HepG2 (cell line): ENCODE results near the gene TERB2. TPM values are rescaled to one million over a fixed set of nuclear protein-coding genes. Genes with fewer than 3 reads are reported as not detected.
"Not testable (repeated sequence)": the region's sequence is repeated elsewhere in the genome, so short reads cannot be mapped to it uniquely, and the experiment has no call there.

Source experiments
- ATAC-seq: fragments of 200-7000 bp; cut with Tn5 transposase; 3 replicates; pipeline ENCODE4 v1.9.1; 2020; ENCODE audit warnings: mild to moderate bottlenecking, moderate library complexity
- BruUV-seq: library from RNA; stranded (reverse); fragments of 400-500 nt; replicated peaks from 2 replicates; lab custom pipeline; 2021; lab: Mats Ljungman, UMichigan
- CTCF ChIA-PET: fragments of 300-600 bp; formaldehyde crosslinking; extraction: SDS; loops from one replicate; lab custom pipeline; 2021; ENCODE audit warnings: low total read pairs, inconsistent platforms, low intra/inter-chr PET ratio; lab: Yijun Ruan, JAX
- POLR2A ChIA-PET: fragments of 350-600 bp; sonication (Branson Sonifier 250); formaldehyde crosslinking; loops from one replicate; lab custom pipeline; 2020; ENCODE audit warnings: antibody characterized with exemption, inconsistent platforms; lab: Yijun Ruan, JAX
- DNase-seq: peaks from one replicate; pipeline ENCODE4 v3.0.0-alpha.2; 2015; ENCODE audit warnings: low spot score
- FAIRE-seq: peaks from 3 replicates; lab custom pipeline; 2011; peaks lifted over from hg19 to GRCh38; lab: Jason Lieb, UNC
- H2AFZ ChIP-seq: one replicate; pipeline ENCODE4 v1.6.1; 2011; ENCODE audit warnings: low read length, inconsistent platforms
- H3K27ac ChIP-seq: fragments of 300-600 bp; 3 replicates; pipeline ENCODE4 v1.8.0; 2011; ENCODE audit warnings: mixed run types, mild to moderate bottlenecking, mixed read lengths, low read length, inconsistent platforms; ENCODE audit not compliant: insufficient read depth; ENCODE audit errors: extremely low read length
- H3K27me3 ChIP-seq, 2 experiments: fragments of 200-600 bp in 1 of 2; 2 replicates in 1 of 2; 3 replicates in 1 of 2; pipeline versions ENCODE4 v1.6.0 to v1.8.0; 2011; ENCODE audit warnings: low read length in 2 of 2, mild to moderate bottlenecking in 2 of 2, moderate library complexity in 2 of 2, inconsistent platforms in 1 of 2; ENCODE audit not compliant: insufficient read depth in 2 of 2, control insufficient read depth in 1 of 2
- H3K36me3 ChIP-seq, 2 experiments: fragments of 200-600 bp in 1 of 2; replicated peaks in 1 of 2; 2 replicates in 1 of 2; 3 replicates in 1 of 2; pipeline versions ENCODE4 v1.5.1 to v1.8.0; 2011; ENCODE audit warnings: low read length in 2 of 2, inconsistent platforms in 1 of 2; ENCODE audit not compliant: insufficient read depth in 2 of 2, control insufficient read depth in 1 of 2
- H3K4me1 ChIP-seq: 2 replicates; pipeline ENCODE4 v1.5.1; 2012; ENCODE audit warnings: low read length, inconsistent platforms; ENCODE audit not compliant: insufficient read depth
- H3K4me2 ChIP-seq: 2 replicates; pipeline ENCODE4 v1.6.0; 2011; ENCODE audit warnings: low read depth, low read length, inconsistent platforms
- H3K4me3 ChIP-seq, 3 experiments: fragments of 200-600 bp in 1 of 3; sonication (generic), shearing (Covaris generic) in 1 of 3; replicated peaks in 1 of 3; 2 replicates each; pipeline ENCODE4 v1.5.1; 2011 to 2016; ENCODE audit warnings: low read length in 3 of 3, inconsistent platforms in 2 of 3, low read depth in 2 of 3, mild to moderate bottlenecking in 2 of 3, control low read depth in 1 of 3, mixed read lengths in 1 of 3; ENCODE audit not compliant: insufficient read depth in 1 of 3
- H3K79me2 ChIP-seq: one replicate; pipeline ENCODE4 v1.6.1; 2011; ENCODE audit warnings: low read length, inconsistent platforms; ENCODE audit not compliant: insufficient read depth
- H3K9ac ChIP-seq: 2 replicates; pipeline ENCODE4 v1.6.0; 2011; ENCODE audit warnings: mild to moderate bottlenecking, low read depth, low read length, inconsistent platforms; ENCODE audit not compliant: insufficient read depth
- H3K9me3 ChIP-seq: 2 replicates; pipeline ENCODE4 v1.5.1; 2012; ENCODE audit warnings: mild to moderate bottlenecking, low read length
- H4K20me1 ChIP-seq: 2 replicates; pipeline ENCODE4 v1.6.0; 2011; ENCODE audit warnings: inconsistent platforms, mild to moderate bottlenecking, low read length, moderate library complexity; ENCODE audit not compliant: insufficient read depth
- ATF7 ChIP-seq, 2 experiments: fragments of 450-650 bp in 1 of 2; sonication (generic) in 1 of 2; formaldehyde crosslinking in 1 of 2; IDR thresholded peaks; 2 replicates each; pipeline versions ENCODE4 v1.4.0 to v1.6.1; 2016 to 2020; ENCODE audit warnings: antibody characterized with exemption in 1 of 2, mild to moderate bottlenecking in 1 of 2, missing genetic modification reagents in 1 of 2
- GATAD1 ChIP-seq: IDR thresholded peaks from 2 replicates; pipeline ENCODE4 v1.6.1; 2016; ENCODE audit warnings: missing genetic modification reagents, missing compliant biosample characterization
- KAT8 ChIP-seq: IDR thresholded peaks from 2 replicates; pipeline ENCODE4 v1.6.1; 2016; ENCODE audit warnings: missing genetic modification reagents, missing compliant biosample characterization
- POLR2G ChIP-seq: fragments of 200-400 bp; formaldehyde crosslinking; IDR thresholded peaks from 2 replicates; pipeline ENCODE4 v1.6.1; 2018; ENCODE audit warnings: mild to moderate bottlenecking, low read depth, low read length, moderate library complexity
- WGBS: methylation state at CpG from one replicate; pipeline ENCODE4 v1.1.6; 2017; ENCODE audit warnings: low lambda C conversion rate; 5-methylcytosine and 5-hydroxymethylcytosine counted together
- in situ Hi-C: cut with HindIII; loops from 2 replicates; pipeline ENCODE4 v1.10.0; 2017; ENCODE audit warnings: low pct_unique_long_range_greater_than_20kb; ENCODE audit not compliant: extremely low pct_ligation_motif_present
- intact Hi-C: fragments of 100-400 bp; cut with micrococcal nuclease; formaldehyde crosslinking; loops from one replicate; pipeline ENCODE4 v1.10.0; 2022; ENCODE audit not compliant: unreplicated experiment
- polyA plus RNA-seq, 8 experiments: library from polyadenylated mRNA; depleted of rRNA in 3 of 8; stranded (reverse) in 7 of 8; unstranded in 1 of 8; fragments of >200 nt; fragmentation: Illumina TruSeq in 4 of 8; extraction: Trizol in 4 of 8; gene quantifications; 2 replicates each; pipeline versions ENCODE4 v1.2.1 to v1.2.3, GENCODE V29; 2011 to 2016; ENCODE audit warnings: low read depth in 4 of 8, missing spikeins in 1 of 8, mixed read lengths in 1 of 8; ENCODE audit not compliant: insufficient read depth in 1 of 8
- total RNA-seq, 5 experiments: library from RNA; depleted of rRNA; stranded (reverse); fragments of >200 nt; fragmentation: Illumina TruSeq; extraction: Trizol; gene quantifications; 2 replicates each; pipeline ENCODE4 v1.2.3, GENCODE V29; 2016; ENCODE audit warnings: low read depth in 1 of 5
- TF ChIP-seq, protein P1 (sequence below): IDR thresholded peaks from 2 replicates; pipeline ENCODE4 v1.6.1; 2012; ENCODE audit warnings: low read depth, low read length, improper control_type of control experiment
- TF ChIP-seq, protein P2 (sequence below): sonication (generic); formaldehyde crosslinking; IDR thresholded peaks from 2 replicates; pipeline ENCODE4 v1.4.0; 2020; ENCODE audit warnings: missing genetic modification reagents, borderline replicate concordance

TERB2 gene
- total and polyA plus RNA-seq, 2 of the 13 experiments (the other 11 are each of a cell fraction or from before 2014, with no cell fraction given) = not detected

DNA sequence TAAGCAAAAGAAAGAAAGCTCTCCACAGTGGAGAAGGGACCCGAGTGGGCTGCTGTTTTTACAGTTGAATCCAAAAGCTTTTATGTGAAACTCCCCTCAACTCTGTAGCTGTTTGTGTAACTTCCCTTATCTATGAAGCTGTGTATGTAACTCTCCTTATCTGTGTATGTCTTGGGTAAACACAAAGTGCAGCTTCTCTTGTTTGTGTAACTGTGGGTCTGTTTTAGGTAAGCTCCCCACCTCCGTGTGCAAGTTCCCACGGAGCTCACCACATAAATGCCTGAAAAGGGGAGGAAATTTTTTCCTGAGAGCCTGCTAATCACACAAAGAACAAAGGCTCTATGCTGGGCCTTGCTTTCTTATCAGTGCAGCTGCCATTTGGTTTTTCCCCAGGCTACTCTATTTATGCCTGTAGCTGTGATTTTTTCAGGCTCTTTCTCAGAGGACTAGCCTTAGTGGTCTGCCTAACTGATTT lies 43.5 kb upstream of the TERB2 start (continued):
- TF ChIP-seq, protein P1, sequence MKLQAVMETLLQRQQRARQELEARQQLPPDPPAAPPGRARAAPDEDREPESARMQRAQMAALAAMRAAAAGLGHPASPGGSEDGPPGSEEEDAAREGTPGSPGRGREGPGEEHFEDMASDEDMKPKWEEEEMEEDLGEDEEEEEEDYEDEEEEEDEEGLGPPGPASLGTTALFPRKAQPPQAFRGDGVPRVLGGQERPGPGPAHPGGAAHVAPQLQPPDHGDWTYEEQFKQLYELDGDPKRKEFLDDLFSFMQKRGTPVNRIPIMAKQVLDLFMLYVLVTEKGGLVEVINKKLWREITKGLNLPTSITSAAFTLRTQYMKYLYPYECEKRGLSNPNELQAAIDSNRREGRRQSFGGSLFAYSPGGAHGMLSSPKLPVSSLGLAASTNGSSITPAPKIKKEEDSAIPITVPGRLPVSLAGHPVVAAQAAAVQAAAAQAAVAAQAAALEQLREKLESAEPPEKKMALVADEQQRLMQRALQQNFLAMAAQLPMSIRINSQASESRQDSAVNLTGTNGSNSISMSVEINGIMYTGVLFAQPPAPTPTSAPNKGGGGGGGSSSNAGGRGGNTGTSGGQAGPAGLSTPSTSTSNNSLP = peak; percentile 20; the same call in 1 of the 2 replicates

DNA sequence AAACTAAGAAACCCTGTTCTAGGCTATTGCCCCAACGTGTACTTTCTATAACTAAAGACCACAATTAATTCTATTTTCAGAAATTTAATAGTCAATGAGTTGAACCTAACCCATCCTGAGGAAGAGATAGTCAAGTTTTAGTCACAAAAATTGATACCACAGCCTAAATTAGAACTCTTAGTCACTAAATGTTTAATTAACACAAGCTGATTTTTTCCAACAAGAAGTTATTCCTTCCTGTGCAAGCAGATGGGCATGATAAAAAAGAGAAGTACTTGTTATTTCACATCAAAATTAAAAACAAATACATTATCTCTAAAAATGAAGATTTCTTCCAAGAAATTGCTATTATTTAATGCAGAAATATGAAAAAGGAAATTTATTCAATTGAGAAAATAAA lies 38.4 kb upstream of the TERB2 start:
- Histone ChIP-seq H3K27ac (no peak overlapping the region), H3K9ac (no peak overlapping the region), H3K9me3 (no peaks in the 10 kb centered on the region), H3K4me1 (peaks cover 13% of the 10 kb centered on the region), H4K20me1 (no peaks in the 10 kb centered on the region), H3K36me3 (no peaks in the 10 kb centered on the region), H3K4me2 (no peak overlapping the region), H3K79me2 (no peaks in the 10 kb centered on the region), H3K4me3 (no peak overlapping the region), H2AFZ (no peak overlapping the region), H3K27me3 (no peaks in the 10 kb centered on the region)
- 13% methylated on average over 1 of the region's 1 CpG for WGBS
- BruUV-seq = no TSS peak
- in situ Hi-C loops = loop anchor here (25.0 kb wide), 1 partner anchor 331 kb away; no protein-coding TSS in a partner anchor
- ATAC-seq (no peak), FAIRE-seq (no peak), DNase-seq (no peak)
- POLR2A ChIA-PET = no interaction called here
- TF ChIP-seq ATF7 (IDR thresholded peaks at IDR 0.05) (no peak), ATF7 (CRISPR knock-in tag; IDR thresholded peaks at IDR 0.05) (no peak), POLR2G (no peak), KAT8 (CRISPR knock-in tag) (no peak), GATAD1 (no peak)
- TF ChIP-seq, protein P2, sequence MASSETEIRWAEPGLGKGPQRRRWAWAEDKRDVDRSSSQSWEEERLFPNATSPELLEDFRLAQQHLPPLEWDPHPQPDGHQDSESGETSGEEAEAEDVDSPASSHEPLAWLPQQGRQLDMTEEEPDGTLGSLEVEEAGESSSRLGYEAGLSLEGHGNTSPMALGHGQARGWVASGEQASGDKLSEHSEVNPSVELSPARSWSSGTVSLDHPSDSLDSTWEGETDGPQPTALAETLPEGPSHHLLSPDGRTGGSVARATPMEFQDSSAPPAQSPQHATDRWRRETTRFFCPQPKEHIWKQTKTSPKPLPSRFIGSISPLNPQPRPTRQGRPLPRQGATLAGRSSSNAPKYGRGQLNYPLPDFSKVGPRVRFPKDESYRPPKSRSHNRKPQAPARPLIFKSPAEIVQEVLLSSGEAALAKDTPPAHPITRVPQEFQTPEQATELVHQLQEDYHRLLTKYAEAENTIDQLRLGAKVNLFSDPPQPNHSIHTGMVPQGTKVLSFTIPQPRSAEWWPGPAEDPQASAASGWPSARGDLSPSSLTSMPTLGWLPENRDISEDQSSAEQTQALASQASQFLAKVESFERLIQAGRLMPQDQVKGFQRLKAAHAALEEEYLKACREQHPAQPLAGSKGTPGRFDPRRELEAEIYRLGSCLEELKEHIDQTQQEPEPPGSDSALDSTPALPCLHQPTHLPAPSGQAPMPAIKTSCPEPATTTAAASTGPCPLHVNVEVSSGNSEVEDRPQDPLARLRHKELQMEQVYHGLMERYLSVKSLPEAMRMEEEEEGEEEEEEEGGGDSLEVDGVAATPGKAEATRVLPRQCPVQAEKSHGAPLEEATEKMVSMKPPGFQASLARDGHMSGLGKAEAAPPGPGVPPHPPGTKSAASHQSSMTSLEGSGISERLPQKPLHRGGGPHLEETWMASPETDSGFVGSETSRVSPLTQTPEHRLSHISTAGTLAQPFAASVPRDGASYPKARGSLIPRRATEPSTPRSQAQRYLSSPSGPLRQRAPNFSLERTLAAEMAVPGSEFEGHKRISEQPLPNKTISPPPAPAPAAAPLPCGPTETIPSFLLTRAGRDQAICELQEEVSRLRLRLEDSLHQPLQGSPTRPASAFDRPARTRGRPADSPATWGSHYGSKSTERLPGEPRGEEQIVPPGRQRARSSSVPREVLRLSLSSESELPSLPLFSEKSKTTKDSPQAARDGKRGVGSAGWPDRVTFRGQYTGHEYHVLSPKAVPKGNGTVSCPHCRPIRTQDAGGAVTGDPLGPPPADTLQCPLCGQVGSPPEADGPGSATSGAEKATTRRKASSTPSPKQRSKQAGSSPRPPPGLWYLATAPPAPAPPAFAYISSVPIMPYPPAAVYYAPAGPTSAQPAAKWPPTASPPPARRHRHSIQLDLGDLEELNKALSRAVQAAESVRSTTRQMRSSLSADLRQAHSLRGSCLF = no peak
- CTCF ChIA-PET = no interaction called here
- intact Hi-C loops = no loop called here

DNA sequence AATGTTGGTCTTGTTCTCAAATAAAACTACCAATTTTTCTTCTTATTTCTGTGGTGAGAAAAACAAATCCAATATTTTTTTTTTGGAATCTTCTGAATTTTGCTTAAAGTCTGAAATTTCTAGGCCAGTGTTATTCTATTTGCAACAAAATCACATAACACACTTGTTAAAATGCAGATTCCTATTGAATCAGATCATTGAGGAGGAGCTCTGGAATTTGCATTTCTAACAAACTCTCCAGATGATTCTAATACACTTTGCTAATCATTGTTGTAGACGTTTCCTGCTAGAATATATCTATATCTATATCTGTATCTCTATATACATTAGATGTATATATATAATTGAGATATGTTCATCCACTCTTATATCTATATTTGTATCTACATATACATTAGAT lies 27.8 kb upstream of the TERB2 start:
- H3K27me3 ChIP-seq, POLR2A ChIA-PET, H3K9me3 ChIP-seq, H3K4me1 ChIP-seq, H3K27ac ChIP-seq, in situ Hi-C loops, intact Hi-C loops, CTCF ChIA-PET, H3K79me2 ChIP-seq, FAIRE-seq, H3K4me3 ChIP-seq, H4K20me1 ChIP-seq, ATAC-seq, H3K36me3 ChIP-seq, H3K9ac ChIP-seq, BruUV-seq, H3K4me2 ChIP-seq, H2AFZ ChIP-seq, DNase-seq: not testable (repeated sequence)
- WGBS = 0% methylated on average over 1 of the region's 1 CpG
